GOT3 (cell line): ENCODE measurements around the gene NUP155.
"Not testable (repeated sequence)": the region's sequence is repeated elsewhere in the genome, so short reads cannot be mapped to it uniquely, and the experiment has no call there.

Experiments used
- DNase-seq: peaks from one replicate; lab custom pipeline; 2025; ENCODE audit warnings: mixed read lengths; lab: John Stamatoyannopoulos, UW

NUP155 gene

GRCh38 chr5:37275511-37275910, 95.4 kb downstream of the NUP155 start:
- DNase-seq: no peak

- no peak for DNase-seq
Measured at GRCh38 chr5:37272511-37272910, 98.4 kb downstream of the NUP155 start.

- DNase-seq: not testable (repeated sequence)
Measured at GRCh38 chr5:37268100-37268499, 102.8 kb downstream of the NUP155 start.

GRCh38 chr5:37255774-37256358, 115.0 kb downstream of the NUP155 start:
- no peak for DNase-seq

GRCh38 chr5:37254581-37254980, 116.3 kb downstream of the NUP155 start:
- no peak for DNase-seq

GRCh38 chr5:37251665-37252064, 119.2 kb downstream of the NUP155 start:
- DNase-seq: no peak

- DNase-seq: no peak
Measured at GRCh38 chr5:37249815-37250164, 121.1 kb downstream of the NUP155 start.

GRCh38 chr5:37248970-37249814, 121.7 kb downstream of the NUP155 start, which contains the start of gene CPLANE1:
TSS of gene CPLANE1 (minus strand) at chr5:37249376. CDS start at chr5:37247698, 1,678 bp downstream.
- peak; percentile 62 for DNase-seq

- no peak for DNase-seq
Measured at GRCh38 chr5:37248421-37248969, 122.4 kb downstream of the NUP155 start.

GRCh38 chr5:37247496-37247895, 123.4 kb downstream of the NUP155 start:
- no peak for DNase-seq

GRCh38 chr5:37247036-37247435, 123.9 kb downstream of the NUP155 start:
- DNase-seq: no peak
